Thyroid gland (tissue), 4 donors: ENCODE data around the gene STPG1. TPM values are rescaled to one million over a fixed set of nuclear protein-coding genes. Genes with fewer than 3 reads are reported as not detected.
A peak's percentile ranks its signal among the peaks of the same experiment; 100 is the strongest.

ENCODE experiments used
- DNase-seq, 2 donors: peaks; one replicate each; pipeline ENCODE4 v3.0.0-alpha.2; 2019
- H3K27ac ChIP-seq, 3 donors: fragments of 200-600 bp; sonication (generic); 1 replicate in 2 of 3; 2 replicates in 1 of 3; pipeline ENCODE4 v1.5.1; 2016 to 2019; ENCODE audit warnings: mild to moderate bottlenecking in 1 of 3, moderate library complexity in 1 of 3
- H3K27me3 ChIP-seq: fragments of 200-600 bp; sonication (generic); one replicate; pipeline ENCODE4 v1.5.1; 2019
- H3K36me3 ChIP-seq, 2 donors: fragments of 200-600 bp; sonication (generic); one replicate each; pipeline ENCODE4 v1.5.1; 2016 to 2019
- H3K4me1 ChIP-seq, 2 donors: fragments of 200-600 bp; sonication (generic); one replicate each; pipeline ENCODE4 v1.5.1; 2017 to 2019
- H3K4me3 ChIP-seq, 3 donors: fragments of 200-600 bp; sonication (generic); replicated peaks in 1 of 3; 1 replicate in 2 of 3; 2 replicates in 1 of 3; pipeline ENCODE4 v1.5.1; 2016; ENCODE audit warnings: mild to moderate bottlenecking in 1 of 3
- H3K9me3 ChIP-seq: fragments of 200-600 bp; sonication (generic); one replicate; pipeline ENCODE4 v1.5.1; 2017
- CTCF ChIP-seq, 6 experiments: fragments of 200-600 bp in 3 of 6; fragments of 450-650 bp in 3 of 6; sonication (generic) in 3 of 6; IDR thresholded peaks; one replicate each; pipeline ENCODE4 v1.5.1; 2016 to 2019; ENCODE audit warnings: antibody characterized with exemption in 6 of 6, mild to moderate bottlenecking in 2 of 6, inconsistent platforms in 1 of 6, moderate library complexity in 1 of 6
- POLR2A ChIP-seq, 2 donors: fragments of 450-650 bp; IDR thresholded peaks; one replicate each; pipeline ENCODE4 v1.6.1; 2017; ENCODE audit warnings: antibody characterized with exemption in 2 of 2, mild to moderate bottlenecking in 2 of 2, moderate library complexity in 1 of 2
- WGBS, 2 donors: methylation state at CpG; one replicate each; pipeline ENCODE4 v1.1.5; 2017; 5-methylcytosine and 5-hydroxymethylcytosine counted together
- intact Hi-C: fragments of 100-400 bp; cut with DNase I; formaldehyde crosslinking; loops from one replicate; pipeline ENCODE4 v1.15.1; 2023
- total RNA-seq, 4 donors: library from RNA; depleted of rRNA; stranded (reverse); fragments of >200 nt; gene quantifications; one replicate each; pipeline ENCODE4 v1.2.3, GENCODE V29; 2016

STPG1 gene
- total RNA-seq, 4 donors from 2014 or later, result 5.2 to 8.9 (median 7.0) TPM

DNA sequence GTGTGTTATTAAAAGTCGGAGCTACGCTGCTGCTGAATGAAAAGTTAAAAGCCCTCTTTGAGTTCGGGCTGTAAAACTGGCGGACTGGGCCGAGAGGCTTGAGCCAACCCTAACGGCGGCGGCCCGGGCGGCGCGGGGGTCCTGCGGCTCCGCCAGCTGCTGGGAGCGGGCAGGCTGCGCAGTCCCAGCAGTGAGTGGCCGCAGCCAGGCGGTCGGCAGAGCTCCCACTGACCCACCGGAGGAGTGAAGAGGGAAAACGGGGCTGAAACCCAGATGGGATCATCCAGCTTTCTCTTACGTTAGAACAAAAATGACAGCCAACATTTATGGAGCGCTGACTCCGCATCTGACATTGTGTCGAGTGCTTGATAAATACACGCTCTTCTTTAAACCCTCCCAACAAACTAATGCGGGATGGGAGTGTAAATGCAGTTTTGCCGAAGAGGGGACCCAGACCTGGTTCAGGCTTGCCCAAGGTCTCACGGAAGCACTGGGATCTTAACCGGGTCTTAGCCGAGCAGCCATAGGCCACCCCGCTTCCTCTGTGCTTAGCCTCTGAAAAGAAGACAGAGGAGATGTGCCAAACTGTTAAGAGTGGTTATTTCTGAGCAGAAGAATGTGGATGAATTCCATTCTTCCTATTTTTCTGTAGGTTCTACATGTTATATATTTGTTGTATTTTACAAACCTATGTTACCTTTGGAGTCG lies 91.0 kb downstream of the STPG1 start:
- no peak for DNase-seq
- TF ChIP-seq POLR2A (IDR thresholded peaks at IDR 0.05) (no peak), CTCF (IDR thresholded peaks at IDR 0.05) (no peak)
- intact Hi-C loops, result no loop called here
- H3K27me3 ChIP-seq, result peaks cover 3% of the 10 kb centered on the region
- peaks cover 23 to 32% of the 10 kb centered on the region in 2 donors for H3K4me1 ChIP-seq
- no peaks in the 10 kb centered on the region for H3K9me3 ChIP-seq
- H3K36me3 ChIP-seq, result no peaks in the 10 kb centered on the region
- H3K27ac ChIP-seq, result peak overlapping the region in 1 of 3 donors; percentile 2
- 56 to 58% methylated on average over 28 to 32 of the region's 33 CpGs for WGBS, 2 donors
- H3K4me3 ChIP-seq, result no peak overlapping the region

GRCh38 chr1:24321697-24322469 lies 91.7 kb downstream of the STPG1 start:
- TF ChIP-seq CTCF (IDR thresholded peaks at IDR 0.05) (no peak), POLR2A (IDR thresholded peaks at IDR 0.05) (no peak)
- Histone ChIP-seq H3K4me3 (peak overlapping the region in 2 of 3 donors; percentile 25 to 33), H3K4me1 (peaks cover 23 to 32% of the 10 kb centered on the region in 2 donors), H3K27me3 (peaks cover 3% of the 10 kb centered on the region), H3K36me3 (no peaks in the 10 kb centered on the region), H3K27ac (peak overlapping the region in 1 of 3 donors; percentile 2), H3K9me3 (no peaks in the 10 kb centered on the region)
- DNase-seq, result peak; percentile 13 to 14
- WGBS, 2 donors, result 11 to 56% methylated on average over 18 to 21 of the region's 72 CpGs
- intact Hi-C loops, result no loop called here

- WGBS, 2 donors, result 90 to 94% methylated on average over 6 to 8 of the region's 8 CpGs
- TF ChIP-seq CTCF (IDR thresholded peaks at IDR 0.05) (no peak), POLR2A (IDR thresholded peaks at IDR 0.05) (no peak)
- Histone ChIP-seq H3K4me1 (peaks cover 23 to 32% of the 10 kb centered on the region in 2 donors), H3K36me3 (no peaks in the 10 kb centered on the region), H3K27ac (no peak overlapping the region), H3K4me3 (no peak overlapping the region), H3K9me3 (no peaks in the 10 kb centered on the region), H3K27me3 (peaks cover 3% of the 10 kb centered on the region)
- intact Hi-C loops, result no loop called here
- no peak for DNase-seq
These were observed 92.5 kb downstream of the STPG1 start for GRCh38 chr1:24321126-24321525.

DNA sequence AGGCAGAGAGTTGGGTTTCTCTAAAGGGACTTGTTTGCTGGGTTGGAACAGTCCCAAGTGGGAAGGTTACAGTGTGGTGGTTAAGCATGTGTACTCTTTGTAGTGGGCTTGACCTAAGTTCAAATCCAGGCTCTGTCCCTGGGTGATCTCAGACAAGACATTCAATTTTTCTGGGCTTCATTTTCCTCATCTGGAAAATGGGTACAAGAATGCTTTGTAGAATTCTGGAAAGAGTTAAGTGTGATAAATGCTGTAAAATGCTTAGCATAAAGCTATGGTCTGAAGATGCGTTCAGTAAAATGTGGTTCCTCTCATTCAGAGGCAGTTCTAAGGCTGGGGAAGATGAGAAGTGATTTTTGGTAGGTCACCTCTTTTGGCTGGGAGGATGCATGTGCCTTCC lies 93.6 kb downstream of the STPG1 start:
- WGBS, 2 donors, result 100% methylated on average over 1 of the region's 1 CpG
- intact Hi-C loops, result no loop called here

More for the DNA sequence above, 93.6 kb downstream of the STPG1 start:
- H3K27me3 ChIP-seq, result peaks cover 3% of the 10 kb centered on the region
- H3K27ac ChIP-seq, result no peak overlapping the region
- H3K36me3 ChIP-seq, result no peaks in the 10 kb centered on the region
- peaks cover 23 to 35% of the 10 kb centered on the region in 2 donors for H3K4me1 ChIP-seq
- TF ChIP-seq CTCF (IDR thresholded peaks at IDR 0.05) (no peak), POLR2A (IDR thresholded peaks at IDR 0.05) (no peak)
- no peak overlapping the region for H3K4me3 ChIP-seq
- H3K9me3 ChIP-seq, result no peaks in the 10 kb centered on the region
- DNase-seq, result no peak
